Upper lobe of left lung (tissue), 4 donors: Measurements from ENCODE around the gene DRAXIN.

Experiments
- POLR2A ChIP-seq, 4 donors: fragments of 450-650 bp; IDR thresholded peaks; one replicate each; pipeline ENCODE4 v1.5.1; 2016 to 2017; ENCODE audit warnings: antibody characterized with exemption in 4 of 4, mild to moderate bottlenecking in 2 of 4
- POLR2AphosphoS5 ChIP-seq, 2 donors: sonication (generic); formaldehyde crosslinking; IDR thresholded peaks; one replicate each; pipeline ENCODE4 v1.5.1; 2017; ENCODE audit warnings: antibody characterized with exemption in 2 of 2

- TF ChIP-seq POLR2AphosphoS5 (IDR thresholded peaks at IDR 0.05): no peak
- no peak for TF ChIP-seq POLR2A (IDR thresholded peaks at IDR 0.05)
Observed at GRCh38 chr1:11721311-11721710, 29.8 kb downstream of the DRAXIN start.
